ENCODE data around the gene CMTM7.
"Not testable (repeated sequence)": the region's sequence is repeated elsewhere in the genome, so short reads cannot be mapped to it uniquely, and the experiment has no call there.

Gene CMTM7

DNA sequence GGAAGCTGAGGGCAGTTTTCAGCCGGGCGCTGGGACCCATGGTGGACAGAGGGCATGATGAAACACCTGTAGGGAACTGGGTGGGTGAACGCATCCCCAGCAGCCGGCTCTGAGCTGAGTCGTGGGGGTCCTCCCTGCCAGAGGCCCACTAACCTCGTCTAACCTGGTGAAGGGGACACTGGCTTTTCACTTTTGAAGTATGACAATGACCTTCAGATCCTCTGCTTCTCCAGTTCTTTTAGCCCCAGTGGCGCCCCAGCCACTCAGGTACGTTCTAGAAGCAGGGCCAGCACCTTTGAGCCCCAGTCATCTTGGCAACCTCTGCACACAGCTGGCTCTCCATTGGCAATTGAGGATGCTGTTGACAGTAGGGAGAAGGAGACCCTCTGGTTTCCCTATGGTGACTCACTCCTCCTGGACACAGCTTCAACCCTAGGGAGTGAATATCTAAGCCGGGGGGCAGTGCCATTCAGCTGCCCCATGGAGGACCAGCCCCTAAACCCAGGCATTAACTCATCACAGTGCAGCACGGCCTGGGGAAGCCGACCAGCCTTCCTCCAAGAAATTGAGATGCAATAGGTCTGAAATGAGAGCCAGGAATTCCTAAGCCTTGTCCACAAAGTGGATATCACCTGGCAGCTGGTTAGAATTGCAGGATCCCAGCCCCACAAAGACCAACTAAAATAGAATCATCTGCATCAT lies 64.9 kb downstream of the CMTM7 start:
- Histone ChIP-seq H3K27ac (ENCODE audit: insufficient read depth, low read length, poor library complexity, severe bottlenecking) (peak overlapping the region; percentile 96), H3K27me3 (replicated peaks; ENCODE audit: control insufficient read depth, insufficient read depth, low read length, poor library complexity, severe bottlenecking) (no peaks in the 10 kb centered on the region), H3K9me3 (ENCODE audit: control insufficient read depth, low read length) (no peaks in the 10 kb centered on the region), H3K4me3 (ENCODE audit: insufficient read depth, low read depth, low read length, poor library complexity, severe bottlenecking) (peak overlapping the region; percentile 5), H3K36me3 (ENCODE audit: control insufficient read depth, insufficient read depth, low read length) (peaks cover 8% of the 10 kb centered on the region), H3K4me1 (ENCODE audit: control insufficient read depth, insufficient read depth, low read length, poor library complexity, severe bottlenecking) (peaks cover 66% of the 10 kb centered on the region)
- DNase-seq: no peak

GRCh38 chr3:32457971-32458471 lies 66.4 kb downstream of the CMTM7 start:
- DNase-seq: peak; percentile 53 to 79 (median 58)
- H3K36me3 ChIP-seq (ENCODE audit: control insufficient read depth, insufficient read depth, low read length): peaks cover 3% of the 10 kb centered on the region
- peaks cover 72% of the 10 kb centered on the region for H3K4me1 ChIP-seq (ENCODE audit: control insufficient read depth, insufficient read depth, low read length, poor library complexity, severe bottlenecking)
- H3K9me3 ChIP-seq (ENCODE audit: control insufficient read depth, low read length): no peaks in the 10 kb centered on the region
- peak overlapping the region; percentile 96 for H3K27ac ChIP-seq (ENCODE audit: insufficient read depth, low read length, poor library complexity, severe bottlenecking)
- H3K27me3 ChIP-seq (replicated peaks; ENCODE audit: control insufficient read depth, insufficient read depth, low read length, poor library complexity, severe bottlenecking): no peaks in the 10 kb centered on the region
- no peak overlapping the region for H3K4me3 ChIP-seq (ENCODE audit: insufficient read depth, low read depth, low read length, poor library complexity, severe bottlenecking)

DNA sequence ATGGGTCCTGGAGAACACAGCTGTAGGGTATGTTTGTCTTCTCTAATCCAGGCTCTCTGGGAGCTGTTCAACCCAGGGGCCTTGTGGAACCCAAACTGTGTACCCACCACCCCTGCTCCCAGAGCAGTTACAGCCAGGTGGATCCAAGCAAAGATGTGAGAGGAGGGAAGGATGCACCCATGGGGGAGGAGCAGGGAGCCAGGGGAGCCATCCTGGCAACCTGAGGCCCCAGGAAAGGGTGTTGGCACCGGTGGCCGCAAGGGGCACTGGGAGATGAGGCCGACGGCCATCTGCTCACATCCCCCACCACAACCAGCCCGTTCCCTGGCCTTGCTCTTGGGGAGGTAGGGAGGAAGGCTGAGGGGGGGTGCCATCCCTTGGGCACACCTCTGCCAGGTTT lies 67.8 kb downstream of the CMTM7 start:
- H3K4me1 ChIP-seq (ENCODE audit: control insufficient read depth, insufficient read depth, low read length, poor library complexity, severe bottlenecking): peaks cover 74% of the 10 kb centered on the region
- no peaks in the 10 kb centered on the region for H3K9me3 ChIP-seq (ENCODE audit: control insufficient read depth, low read length)
- peak overlapping the region; percentile 96 for H3K27ac ChIP-seq (ENCODE audit: insufficient read depth, low read length, poor library complexity, severe bottlenecking)
- H3K36me3 ChIP-seq (ENCODE audit: control insufficient read depth, insufficient read depth, low read length): peaks cover 3% of the 10 kb centered on the region
- DNase-seq: no peak
- H3K27me3 ChIP-seq (replicated peaks; ENCODE audit: control insufficient read depth, insufficient read depth, low read length, poor library complexity, severe bottlenecking): no peaks in the 10 kb centered on the region
- H3K4me3 ChIP-seq (ENCODE audit: insufficient read depth, low read depth, low read length, poor library complexity, severe bottlenecking): no peak overlapping the region

DNA sequence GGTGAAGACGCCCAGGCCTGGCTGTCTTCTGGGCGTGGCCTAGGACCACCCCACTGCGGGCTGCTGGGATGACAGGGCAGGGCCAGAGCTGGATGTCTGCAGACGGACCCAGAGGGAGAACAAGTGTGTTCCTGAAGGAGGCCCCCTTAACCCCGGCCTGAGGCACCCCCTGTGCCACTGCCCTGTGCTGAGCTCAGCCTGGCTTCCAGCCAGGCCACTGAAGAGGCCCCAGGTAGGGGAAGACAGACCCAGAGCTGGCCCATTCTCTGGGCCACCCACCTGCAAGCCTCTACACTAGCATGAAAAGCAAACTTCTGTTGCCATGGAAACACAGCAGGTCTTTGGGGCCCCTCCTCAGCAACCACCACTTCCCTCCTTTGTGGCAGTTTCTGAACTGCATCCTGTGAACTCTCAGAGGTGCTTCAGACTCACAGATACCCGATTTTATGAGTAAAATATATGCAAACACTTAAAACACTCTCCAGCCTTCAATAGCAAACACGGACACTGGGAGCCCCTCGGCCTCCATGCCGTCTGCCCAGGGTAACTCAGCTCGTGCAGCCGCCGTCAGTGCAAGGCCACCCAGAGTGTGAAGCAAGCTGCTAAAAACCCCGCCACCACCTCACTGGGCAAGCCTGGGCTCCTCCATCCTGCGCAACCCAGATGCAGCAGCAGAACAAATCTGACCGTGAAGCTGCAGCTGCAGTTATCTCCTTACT lies 68.5 kb downstream of the CMTM7 start:
- Histone ChIP-seq H3K4me1 (ENCODE audit: control insufficient read depth, insufficient read depth, low read length, poor library complexity, severe bottlenecking) (peaks cover 69% of the 10 kb centered on the region), H3K36me3 (ENCODE audit: control insufficient read depth, insufficient read depth, low read length) (no peaks in the 10 kb centered on the region), H3K27me3 (replicated peaks; ENCODE audit: control insufficient read depth, insufficient read depth, low read length, poor library complexity, severe bottlenecking) (no peaks in the 10 kb centered on the region), H3K27ac (ENCODE audit: insufficient read depth, low read length, poor library complexity, severe bottlenecking) (peak overlapping the region; percentile 96), H3K4me3 (ENCODE audit: insufficient read depth, low read depth, low read length, poor library complexity, severe bottlenecking) (peak overlapping the region; percentile 32), H3K9me3 (ENCODE audit: control insufficient read depth, low read length) (no peaks in the 10 kb centered on the region)
- peak; percentile 66 to 79 (median 73) for DNase-seq

- Histone ChIP-seq H3K4me1 (ENCODE audit: control insufficient read depth, insufficient read depth, low read length, poor library complexity, severe bottlenecking) (peaks cover 62% of the 10 kb centered on the region), H3K4me3 (ENCODE audit: insufficient read depth, low read depth, low read length, poor library complexity, severe bottlenecking) (peak overlapping the region; percentile 32), H3K27ac (ENCODE audit: insufficient read depth, low read length, poor library complexity, severe bottlenecking) (peak overlapping the region; percentile 96)
- not testable (repeated sequence) for H3K9me3 ChIP-seq (ENCODE audit: control insufficient read depth, low read length); H3K27me3 ChIP-seq (replicated peaks; ENCODE audit: control insufficient read depth, insufficient read depth, low read length, poor library complexity, severe bottlenecking); H3K36me3 ChIP-seq (ENCODE audit: control insufficient read depth, insufficient read depth, low read length); DNase-seq
Measured at GRCh38 chr3:32460817-32461496, 69.3 kb downstream of the CMTM7 start.

GRCh38 chr3:32462191-32462986 lies 70.7 kb downstream of the CMTM7 start:
- peak overlapping the region; percentile 37 for H3K4me3 ChIP-seq (ENCODE audit: insufficient read depth, low read depth, low read length, poor library complexity, severe bottlenecking)

DNA sequence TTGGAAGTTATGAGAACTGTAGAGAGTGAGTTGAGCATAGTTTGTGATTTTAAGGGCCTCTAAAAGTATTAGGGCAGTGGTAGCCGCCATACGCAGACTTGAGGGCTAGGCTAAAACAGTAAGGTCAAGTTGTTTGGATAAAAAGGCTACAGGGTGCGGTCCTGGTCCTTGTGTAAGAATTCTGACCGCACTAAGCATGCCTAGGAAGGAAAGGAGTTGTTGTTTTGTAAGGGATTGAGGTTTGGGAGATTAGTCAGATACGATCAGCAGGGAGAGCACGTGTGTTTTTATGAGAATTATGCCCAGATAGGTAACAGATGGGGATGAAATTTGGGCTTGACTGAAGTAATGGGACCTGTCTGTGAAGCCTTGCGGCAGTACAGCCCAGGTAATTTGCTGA lies 71.8 kb downstream of the CMTM7 start:
- H3K4me3 ChIP-seq (ENCODE audit: insufficient read depth, low read depth, low read length, poor library complexity, severe bottlenecking); DNase-seq; H3K9me3 ChIP-seq (ENCODE audit: control insufficient read depth, low read length); H3K36me3 ChIP-seq (ENCODE audit: control insufficient read depth, insufficient read depth, low read length); H3K27me3 ChIP-seq (replicated peaks; ENCODE audit: control insufficient read depth, insufficient read depth, low read length, poor library complexity, severe bottlenecking); H3K27ac ChIP-seq (ENCODE audit: insufficient read depth, low read length, poor library complexity, severe bottlenecking): not testable (repeated sequence)
- H3K4me1 ChIP-seq (ENCODE audit: control insufficient read depth, insufficient read depth, low read length, poor library complexity, severe bottlenecking): peaks cover 38% of the 10 kb centered on the region

More at GRCh38 chr3:32462191-32462986, 70.7 kb downstream of the CMTM7 start:
- not testable (repeated sequence) for H3K27me3 ChIP-seq (replicated peaks; ENCODE audit: control insufficient read depth, insufficient read depth, low read length, poor library complexity, severe bottlenecking); H3K36me3 ChIP-seq (ENCODE audit: control insufficient read depth, insufficient read depth, low read length); DNase-seq; H3K9me3 ChIP-seq (ENCODE audit: control insufficient read depth, low read length)
- H3K4me1 ChIP-seq (ENCODE audit: control insufficient read depth, insufficient read depth, low read length, poor library complexity, severe bottlenecking): peaks cover 47% of the 10 kb centered on the region
- peak overlapping the region; percentile 96 for H3K27ac ChIP-seq (ENCODE audit: insufficient read depth, low read length, poor library complexity, severe bottlenecking)

GRCh38 chr3:32464726-32465125 lies 73.1 kb downstream of the CMTM7 start:
- not testable (repeated sequence) for H3K9me3 ChIP-seq (ENCODE audit: control insufficient read depth, low read length); H3K27me3 ChIP-seq (replicated peaks; ENCODE audit: control insufficient read depth, insufficient read depth, low read length, poor library complexity, severe bottlenecking); H3K4me3 ChIP-seq (ENCODE audit: insufficient read depth, low read depth, low read length, poor library complexity, severe bottlenecking); H3K36me3 ChIP-seq (ENCODE audit: control insufficient read depth, insufficient read depth, low read length); H3K27ac ChIP-seq (ENCODE audit: insufficient read depth, low read length, poor library complexity, severe bottlenecking); DNase-seq
- peaks cover 25% of the 10 kb centered on the region for H3K4me1 ChIP-seq (ENCODE audit: control insufficient read depth, insufficient read depth, low read length, poor library complexity, severe bottlenecking)

- Histone ChIP-seq H3K36me3 (ENCODE audit: control insufficient read depth, insufficient read depth, low read length) (peaks cover 12% of the 10 kb centered on the region), H3K4me1 (ENCODE audit: control insufficient read depth, insufficient read depth, low read length, poor library complexity, severe bottlenecking) (peaks cover 15% of the 10 kb centered on the region)
- not testable (repeated sequence) for DNase-seq; H3K9me3 ChIP-seq (ENCODE audit: control insufficient read depth, low read length); H3K27ac ChIP-seq (ENCODE audit: insufficient read depth, low read length, poor library complexity, severe bottlenecking); H3K27me3 ChIP-seq (replicated peaks; ENCODE audit: control insufficient read depth, insufficient read depth, low read length, poor library complexity, severe bottlenecking); H3K4me3 ChIP-seq (ENCODE audit: insufficient read depth, low read depth, low read length, poor library complexity, severe bottlenecking)
Measured at GRCh38 chr3:32466808-32467207, 75.2 kb downstream of the CMTM7 start.
